B cell (primary cell): Measurements from ENCODE around the gene ITGA6.

Source experiments
- CTCF ChIP-seq: fragments of 200-600 bp; IDR thresholded peaks from one replicate; pipeline ENCODE4 v1.8.0; 2022; ENCODE audit warnings: antibody characterized with exemption, mild to moderate bottlenecking
- EZH2 ChIP-seq: IDR thresholded peaks from 2 replicates; pipeline ENCODE4 v1.6.1; 2012; ENCODE audit warnings: borderline replicate concordance, low read depth, mild to moderate bottlenecking, moderate library complexity, low read length; ENCODE audit not compliant: insufficient read depth, poor library complexity, severe bottlenecking

GRCh38 chr2:172423160-172423559, 4.2 kb upstream of the ITGA6 start:
- no peak for TF ChIP-seq CTCF
- TF ChIP-seq EZH2, result no peak
